Tibial nerve (tissue), 4 donors: ENCODE data around the gene FAM193A.
"Not testable (repeated sequence)": the region's sequence is repeated elsewhere in the genome, so short reads cannot be mapped to it uniquely, and the experiment has no call there.

Source experiments
- CTCF ChIP-seq, 5 experiments: fragments of 200-600 bp in 3 of 5; fragments of 450-650 bp in 2 of 5; sonication (generic) in 3 of 5; IDR thresholded peaks; one replicate each; pipeline ENCODE4 v1.5.1; 2016 to 2019; ENCODE audit warnings: antibody characterized with exemption in 5 of 5, mild to moderate bottlenecking in 3 of 5, moderate library complexity in 2 of 5
- EP300 ChIP-seq, 2 donors: sonication (generic); formaldehyde crosslinking; IDR thresholded peaks; one replicate each; pipeline ENCODE4 v1.6.1; 2017; ENCODE audit warnings: antibody characterized with exemption in 2 of 2, mild to moderate bottlenecking in 1 of 2
- POLR2A ChIP-seq, 2 donors: fragments of 450-650 bp; IDR thresholded peaks; one replicate each; pipeline ENCODE4 v1.6.1; 2017; ENCODE audit warnings: antibody characterized with exemption in 2 of 2, mild to moderate bottlenecking in 2 of 2, moderate library complexity in 2 of 2

- not testable (repeated sequence) for TF ChIP-seq CTCF, POLR2A, EP300 (IDR thresholded peaks at IDR 0.05)
These were observed 244.2 kb downstream of the FAM193A start for GRCh38 chr4:2780643-2781042.
